Epithelial cell of esophagus (primary cell): ENCODE data around the gene TRIM59.

Source experiments
- DNase-seq: peaks from one replicate; pipeline ENCODE4 v3.0.0; 2010; ENCODE audit warnings: low read depth
- H3K4me3 ChIP-seq: 2 replicates; pipeline ENCODE4 v1.5.1; 2011; ENCODE audit warnings: mild to moderate bottlenecking, low read length, control low read depth
- TF ChIP-seq, protein P1 (sequence below): IDR thresholded peaks from 2 replicates; pipeline ENCODE4 v1.5.1; 2011; ENCODE audit warnings: low read depth, mild to moderate bottlenecking, low read length, control low read depth, inconsistent platforms; ENCODE audit not compliant: insufficient read depth; ENCODE audit errors: missing control alignments

The TRIM59 gene, protein sequence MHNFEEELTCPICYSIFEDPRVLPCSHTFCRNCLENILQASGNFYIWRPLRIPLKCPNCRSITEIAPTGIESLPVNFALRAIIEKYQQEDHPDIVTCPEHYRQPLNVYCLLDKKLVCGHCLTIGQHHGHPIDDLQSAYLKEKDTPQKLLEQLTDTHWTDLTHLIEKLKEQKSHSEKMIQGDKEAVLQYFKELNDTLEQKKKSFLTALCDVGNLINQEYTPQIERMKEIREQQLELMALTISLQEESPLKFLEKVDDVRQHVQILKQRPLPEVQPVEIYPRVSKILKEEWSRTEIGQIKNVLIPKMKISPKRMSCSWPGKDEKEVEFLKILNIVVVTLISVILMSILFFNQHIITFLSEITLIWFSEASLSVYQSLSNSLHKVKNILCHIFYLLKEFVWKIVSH

DNA sequence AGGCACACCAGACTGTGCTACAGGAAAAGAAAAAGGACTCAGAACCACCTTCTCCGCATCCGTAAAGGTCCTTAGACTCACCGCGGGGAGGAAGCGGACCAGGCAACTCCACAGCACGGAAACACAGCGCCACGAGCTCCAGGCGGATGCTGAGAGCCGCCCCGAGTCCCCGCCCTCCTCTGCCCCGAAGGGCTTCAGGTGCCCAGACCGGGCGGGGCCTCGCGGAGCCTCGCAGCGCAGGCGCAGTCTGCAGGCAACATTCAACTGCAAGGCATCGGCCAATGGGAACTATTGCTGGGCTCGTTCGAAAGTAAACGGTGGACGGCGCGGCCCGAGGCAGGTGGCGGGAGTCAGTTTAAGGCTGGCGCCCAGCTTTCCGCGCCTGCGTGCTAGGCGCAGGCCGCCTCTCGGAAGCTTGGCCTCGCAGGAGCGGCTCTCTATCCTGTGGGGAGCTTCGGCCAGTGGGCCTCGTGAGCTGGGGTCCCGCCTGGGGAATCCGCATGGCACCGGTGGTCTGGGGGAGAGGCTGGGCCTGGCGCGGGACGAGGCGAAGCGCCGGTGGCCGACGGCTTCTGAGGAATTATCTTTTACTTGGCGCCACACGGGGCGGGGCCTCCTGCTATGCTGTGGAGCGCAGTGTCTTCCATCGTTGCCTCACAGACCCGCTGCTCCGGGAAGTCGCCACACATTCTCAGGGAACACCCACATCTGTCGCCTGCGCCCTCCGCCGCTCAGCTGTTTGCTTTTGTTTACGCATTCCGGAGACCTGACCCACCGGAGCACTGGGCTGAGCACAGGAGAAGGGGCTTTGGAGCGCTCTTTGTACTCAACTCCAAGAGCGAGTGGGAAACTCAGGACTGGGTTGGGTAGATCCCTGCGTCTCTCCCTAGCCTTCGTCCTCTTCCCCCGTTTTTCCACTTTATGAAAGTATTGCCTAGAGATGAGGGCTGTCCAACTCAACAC is at the start of gene TRIM59:
TSS of gene TRIM59 (minus strand) at position 151 of the 963 bp plus-strand sequence. CDS start 10,603 bp downstream, outside the sequence.
- peak within 1 kb of the TSS; percentile 89 for H3K4me3 ChIP-seq
- peak; percentile 99 for DNase-seq
- TF ChIP-seq, protein P1, sequence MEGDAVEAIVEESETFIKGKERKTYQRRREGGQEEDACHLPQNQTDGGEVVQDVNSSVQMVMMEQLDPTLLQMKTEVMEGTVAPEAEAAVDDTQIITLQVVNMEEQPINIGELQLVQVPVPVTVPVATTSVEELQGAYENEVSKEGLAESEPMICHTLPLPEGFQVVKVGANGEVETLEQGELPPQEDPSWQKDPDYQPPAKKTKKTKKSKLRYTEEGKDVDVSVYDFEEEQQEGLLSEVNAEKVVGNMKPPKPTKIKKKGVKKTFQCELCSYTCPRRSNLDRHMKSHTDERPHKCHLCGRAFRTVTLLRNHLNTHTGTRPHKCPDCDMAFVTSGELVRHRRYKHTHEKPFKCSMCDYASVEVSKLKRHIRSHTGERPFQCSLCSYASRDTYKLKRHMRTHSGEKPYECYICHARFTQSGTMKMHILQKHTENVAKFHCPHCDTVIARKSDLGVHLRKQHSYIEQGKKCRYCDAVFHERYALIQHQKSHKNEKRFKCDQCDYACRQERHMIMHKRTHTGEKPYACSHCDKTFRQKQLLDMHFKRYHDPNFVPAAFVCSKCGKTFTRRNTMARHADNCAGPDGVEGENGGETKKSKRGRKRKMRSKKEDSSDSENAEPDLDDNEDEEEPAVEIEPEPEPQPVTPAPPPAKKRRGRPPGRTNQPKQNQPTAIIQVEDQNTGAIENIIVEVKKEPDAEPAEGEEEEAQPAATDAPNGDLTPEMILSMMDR, result no peak

DNA sequence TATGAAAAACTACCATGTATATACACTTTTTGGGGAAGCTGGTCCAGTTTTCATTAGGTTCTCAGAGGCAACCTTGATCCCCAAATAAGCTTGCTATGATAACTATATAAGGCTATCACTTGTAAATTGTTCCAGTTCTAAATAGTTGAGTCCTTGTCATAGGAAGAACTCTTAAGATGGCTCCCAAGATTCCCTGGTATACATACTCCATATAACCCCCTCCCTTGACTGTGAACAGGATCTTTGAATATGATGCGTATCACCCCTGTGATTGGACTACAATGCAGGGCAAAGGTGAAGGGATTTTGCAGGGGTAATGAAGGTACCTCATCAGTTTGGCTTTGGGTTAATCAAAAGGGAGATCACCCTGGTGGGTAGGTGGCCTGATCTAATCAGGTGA is 48.6 kb upstream of the TRIM59 start:
- DNase-seq, result no peak
- TF ChIP-seq, protein P1, result no peak
- no peak overlapping the region for H3K4me3 ChIP-seq

DNA sequence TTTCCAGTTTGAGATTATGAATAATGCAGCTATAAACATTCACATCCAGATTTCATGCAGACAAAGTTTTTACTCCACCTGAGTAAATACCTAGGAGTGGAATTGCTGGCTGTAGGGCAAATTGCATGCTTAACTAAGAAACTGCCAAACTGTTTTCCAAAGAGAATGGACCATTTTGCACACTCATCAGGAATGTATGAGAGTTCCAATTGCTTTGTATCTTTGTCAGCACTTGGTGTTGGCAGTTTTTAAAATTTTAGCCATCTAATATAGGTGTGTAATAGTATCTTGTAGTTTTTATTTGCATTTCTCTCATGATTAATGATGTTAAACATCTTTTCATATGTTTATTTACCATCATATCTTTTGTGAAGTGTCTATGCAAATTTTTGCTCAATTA is 40.6 kb upstream of the TRIM59 start:
- H3K4me3 ChIP-seq, result no peak overlapping the region
- DNase-seq, result no peak
- TF ChIP-seq, protein P1, result no peak

DNA sequence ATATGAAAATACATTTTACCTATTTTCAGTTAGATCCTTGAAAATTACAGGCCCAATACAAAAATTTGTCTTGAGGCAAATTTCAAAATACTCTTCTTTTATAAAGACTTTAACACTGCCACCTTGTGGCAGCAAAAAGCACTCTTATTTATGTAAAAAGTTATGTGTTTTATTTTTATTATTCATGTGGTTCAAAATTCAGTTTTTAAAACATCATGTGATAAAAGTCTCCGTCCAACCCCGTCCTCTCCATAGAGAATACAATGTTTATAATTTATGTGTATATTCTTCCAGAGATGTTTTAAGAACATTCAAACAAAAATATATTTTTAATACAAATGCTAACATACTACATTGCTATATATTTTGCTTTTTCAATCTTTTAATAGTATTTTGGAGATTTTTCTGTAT is 36.9 kb upstream of the TRIM59 start:
- peak; percentile 56 for DNase-seq
- no peak overlapping the region for H3K4me3 ChIP-seq
- TF ChIP-seq, protein P1, result peak; percentile 37

DNA sequence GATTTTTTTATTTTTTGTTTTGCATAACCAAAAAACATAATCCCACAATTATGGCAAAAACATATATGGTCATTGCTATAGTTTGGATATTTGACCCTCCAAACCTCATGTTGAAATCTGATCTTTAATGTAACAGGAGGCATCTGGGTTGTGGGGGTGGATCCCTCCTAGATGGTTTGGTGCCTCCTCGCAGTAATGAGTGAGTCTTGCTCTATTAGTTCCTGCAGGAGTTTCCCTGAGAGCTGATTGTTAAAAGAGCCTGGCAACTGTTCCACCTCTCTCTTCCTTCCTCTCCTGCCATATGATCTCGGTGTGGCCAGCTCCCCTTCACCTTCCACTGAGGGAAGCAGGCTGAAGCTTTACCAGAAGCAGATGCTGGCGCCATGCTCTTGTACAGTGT is 33.2 kb upstream of the TRIM59 start:
- no peak overlapping the region for H3K4me3 ChIP-seq
- TF ChIP-seq, protein P1, result no peak
- no peak for DNase-seq

DNA sequence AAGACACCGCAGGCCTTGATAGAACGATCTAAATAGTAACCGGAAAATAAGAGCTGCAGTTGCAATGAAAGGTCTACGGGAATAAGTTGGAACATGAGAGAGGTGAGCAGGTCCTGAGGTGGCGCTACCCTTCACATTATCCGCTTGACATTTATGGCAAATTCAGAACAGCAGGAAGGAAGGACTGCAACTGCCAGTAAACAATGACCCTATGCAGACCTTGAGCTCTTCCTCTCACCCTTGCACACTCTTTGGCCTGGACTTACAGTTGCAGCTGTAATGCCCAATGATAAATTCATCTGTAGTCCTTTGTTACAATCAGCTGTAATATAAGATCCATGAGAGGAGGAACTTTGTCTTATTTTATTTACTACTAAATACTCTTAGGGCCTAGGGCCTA is 32.3 kb upstream of the TRIM59 start:
- TF ChIP-seq, protein P1, result no peak
- no peak for DNase-seq

More for the DNA sequence above, 32.3 kb upstream of the TRIM59 start:
- H3K4me3 ChIP-seq, result no peak overlapping the region
